ENCODE measurements around the gene LSM14B. TPM values are rescaled to one million over a fixed set of nuclear protein-coding genes. Genes with fewer than 3 reads are reported as not detected.

The LSM14B gene
- total and polyA plus RNA-seq, 4 donors = 16.4 to 41.7 (median 27.8) TPM

DNA sequence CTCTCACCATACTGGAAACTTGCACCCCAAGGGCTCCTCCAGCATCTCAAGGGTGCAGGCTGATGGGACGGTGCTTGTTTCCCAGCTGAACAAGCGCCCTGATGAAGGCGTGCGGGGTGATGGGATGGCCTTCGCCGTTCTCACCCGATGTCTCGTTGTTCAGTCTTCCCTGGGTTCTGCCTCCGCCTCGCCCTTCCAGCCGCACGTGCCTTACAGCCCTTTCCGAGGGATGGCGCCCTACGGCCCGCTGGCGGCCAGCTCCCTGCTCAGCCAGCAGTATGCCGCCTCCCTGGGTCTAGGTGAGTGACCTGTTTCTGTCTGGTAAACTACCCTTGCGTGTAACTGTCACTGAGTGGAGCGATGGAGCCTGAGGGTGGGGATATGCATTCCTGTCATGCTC, 3.9 kb downstream of the LSM14B start:
- TF ChIP-seq, protein P1, sequence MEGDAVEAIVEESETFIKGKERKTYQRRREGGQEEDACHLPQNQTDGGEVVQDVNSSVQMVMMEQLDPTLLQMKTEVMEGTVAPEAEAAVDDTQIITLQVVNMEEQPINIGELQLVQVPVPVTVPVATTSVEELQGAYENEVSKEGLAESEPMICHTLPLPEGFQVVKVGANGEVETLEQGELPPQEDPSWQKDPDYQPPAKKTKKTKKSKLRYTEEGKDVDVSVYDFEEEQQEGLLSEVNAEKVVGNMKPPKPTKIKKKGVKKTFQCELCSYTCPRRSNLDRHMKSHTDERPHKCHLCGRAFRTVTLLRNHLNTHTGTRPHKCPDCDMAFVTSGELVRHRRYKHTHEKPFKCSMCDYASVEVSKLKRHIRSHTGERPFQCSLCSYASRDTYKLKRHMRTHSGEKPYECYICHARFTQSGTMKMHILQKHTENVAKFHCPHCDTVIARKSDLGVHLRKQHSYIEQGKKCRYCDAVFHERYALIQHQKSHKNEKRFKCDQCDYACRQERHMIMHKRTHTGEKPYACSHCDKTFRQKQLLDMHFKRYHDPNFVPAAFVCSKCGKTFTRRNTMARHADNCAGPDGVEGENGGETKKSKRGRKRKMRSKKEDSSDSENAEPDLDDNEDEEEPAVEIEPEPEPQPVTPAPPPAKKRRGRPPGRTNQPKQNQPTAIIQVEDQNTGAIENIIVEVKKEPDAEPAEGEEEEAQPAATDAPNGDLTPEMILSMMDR (IDR thresholded peaks at IDR 0.05; ENCODE audit: control extremely low read depth, extremely low read depth) = no peak
- H3K9me3 ChIP-seq (ENCODE audit: control insufficient read depth in 4 of 4, insufficient read depth in 3 of 4, low read length in 3 of 4) = no peaks in the 10 kb centered on the region
- peaks cover 0 to 12% (median 6%) of the 10 kb centered on the region in 5 donors for H3K4me1 ChIP-seq (ENCODE audit: control insufficient read depth in 5 of 5, insufficient read depth in 5 of 5, low read length in 5 of 5)
- DNase-seq = no peak
- peaks cover 16 to 58% (median 48%) of the 10 kb centered on the region in 4 donors for H3K36me3 ChIP-seq (ENCODE audit: control insufficient read depth in 4 of 4, insufficient read depth in 4 of 4, low read length in 4 of 4)
- no peak overlapping the region for H3K4me3 ChIP-seq
- 97% methylated on average over 20 of the region's 20 CpGs for WGBS, 2 donors
- H3K27me3 ChIP-seq (ENCODE audit: control insufficient read depth in 3 of 3, insufficient read depth in 3 of 3, low read length in 2 of 3) = no peaks in the 10 kb centered on the region
- no peak overlapping the region for H3K9ac ChIP-seq (ENCODE audit: insufficient read depth in 1 of 2, low read length in 2 of 2)
- H3K27ac ChIP-seq (ENCODE audit: low read depth in 1 of 2, low read length in 1 of 2) = no peak overlapping the region
- no peak for ATAC-seq (ENCODE audit: insufficient read depth, low FRiP score)

DNA sequence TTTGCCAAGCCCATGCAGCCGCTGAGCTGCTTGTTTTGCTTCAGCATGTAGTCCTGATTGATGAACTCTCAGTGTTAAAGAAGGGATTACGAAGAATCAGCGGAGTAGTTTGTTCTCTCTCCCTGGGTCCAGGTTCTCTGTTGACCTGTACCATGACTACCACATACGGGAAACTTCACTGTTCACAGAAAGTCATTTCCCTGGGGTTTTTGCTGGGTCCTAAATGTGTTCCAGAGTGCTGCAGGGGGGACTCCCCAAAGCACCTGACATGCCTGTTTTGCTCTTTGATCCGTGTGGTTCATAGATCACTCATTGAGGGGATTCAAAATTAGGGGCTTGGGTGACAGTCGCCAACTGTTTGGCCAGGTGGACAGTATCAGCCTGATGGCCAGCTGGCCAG, 5.5 kb downstream of the LSM14B start:
- Histone ChIP-seq H3K4me1 (ENCODE audit: control insufficient read depth in 5 of 5, insufficient read depth in 5 of 5, low read length in 5 of 5) (peaks cover 0 to 18% (median 6%) of the 10 kb centered on the region in 5 donors), H3K4me3 (no peak overlapping the region), H3K9me3 (ENCODE audit: control insufficient read depth in 4 of 4, insufficient read depth in 3 of 4, low read length in 3 of 4) (no peaks in the 10 kb centered on the region), H3K9ac (ENCODE audit: insufficient read depth in 1 of 2, low read length in 2 of 2) (no peak overlapping the region), H3K27me3 (ENCODE audit: control insufficient read depth in 3 of 3, insufficient read depth in 3 of 3, low read length in 2 of 3) (no peaks in the 10 kb centered on the region), H3K27ac (ENCODE audit: low read depth in 1 of 2, low read length in 1 of 2) (no peak overlapping the region), H3K36me3 (ENCODE audit: control insufficient read depth in 4 of 4, insufficient read depth in 4 of 4, low read length in 4 of 4) (peaks cover 16 to 72% (median 63%) of the 10 kb centered on the region in 4 donors)
- no peak for DNase-seq
- no peak for ATAC-seq (ENCODE audit: insufficient read depth, low FRiP score)
- WGBS, 2 donors = 92 to 97% methylated on average over 6 of the region's 6 CpGs
- TF ChIP-seq, protein P1 (IDR thresholded peaks at IDR 0.05; ENCODE audit: control extremely low read depth, extremely low read depth) = no peak

DNA sequence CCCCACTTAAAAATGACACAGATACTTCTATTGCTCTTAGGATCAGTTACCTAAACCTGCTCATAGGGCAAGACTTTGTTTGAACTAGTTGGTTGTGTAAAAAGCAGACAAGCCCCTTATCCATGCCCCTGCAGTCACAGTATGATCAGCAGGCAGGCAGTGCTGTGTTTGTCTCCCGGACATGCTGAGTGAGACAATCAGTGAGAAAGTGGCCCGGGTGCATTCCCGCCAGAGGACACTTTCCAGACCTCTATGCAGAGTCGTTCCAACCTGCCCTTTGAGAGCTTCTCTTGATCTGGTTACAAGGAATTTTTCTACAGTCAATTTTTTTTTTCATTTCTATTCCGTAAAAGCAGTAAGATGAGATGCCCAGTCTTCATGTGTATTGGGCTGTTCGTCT, 6.2 kb downstream of the LSM14B start:
- Histone ChIP-seq H3K27me3 (ENCODE audit: control insufficient read depth in 3 of 3, insufficient read depth in 3 of 3, low read length in 2 of 3) (no peaks in the 10 kb centered on the region), H3K27ac (ENCODE audit: low read depth in 1 of 2, low read length in 1 of 2) (no peak overlapping the region), H3K36me3 (ENCODE audit: control insufficient read depth in 4 of 4, insufficient read depth in 4 of 4, low read length in 4 of 4) (peaks cover 16 to 75% (median 69%) of the 10 kb centered on the region in 4 donors), H3K9me3 (ENCODE audit: control insufficient read depth in 4 of 4, insufficient read depth in 3 of 4, low read length in 3 of 4) (no peaks in the 10 kb centered on the region), H3K9ac (ENCODE audit: insufficient read depth in 1 of 2, low read length in 2 of 2) (no peak overlapping the region), H3K4me3 (no peak overlapping the region), H3K4me1 (ENCODE audit: control insufficient read depth in 5 of 5, insufficient read depth in 5 of 5, low read length in 5 of 5) (peaks cover 0 to 16% (median 5%) of the 10 kb centered on the region in 5 donors)
- DNase-seq (no peak), ATAC-seq (ENCODE audit: insufficient read depth, low FRiP score) (no peak)
- 87 to 93% methylated on average over 6 of the region's 6 CpGs for WGBS, 2 donors
- TF ChIP-seq, protein P1 (IDR thresholded peaks at IDR 0.05; ENCODE audit: control extremely low read depth, extremely low read depth) = no peak

All from lung (tissue), 12 donors.